ENCODE results near the gene UBASH3A. TPM values are rescaled to one million over a fixed set of nuclear protein-coding genes. Genes with fewer than 3 reads are reported as not detected.

UBASH3A gene
- total RNA-seq = 1 to 10 TPM in 1 of 10 donors, under 1 TPM in 2, not detected in 7; 0.15 to 1.3 (median 0.69) TPM
- polyA plus RNA-seq = under 1 TPM; 0.09 to 0.15 TPM
- long read RNA-seq, donor 1 = 0 reads
- long read RNA-seq, donor 2 = 0 reads
- long read RNA-seq, donor 3 = 0 reads

DNA sequence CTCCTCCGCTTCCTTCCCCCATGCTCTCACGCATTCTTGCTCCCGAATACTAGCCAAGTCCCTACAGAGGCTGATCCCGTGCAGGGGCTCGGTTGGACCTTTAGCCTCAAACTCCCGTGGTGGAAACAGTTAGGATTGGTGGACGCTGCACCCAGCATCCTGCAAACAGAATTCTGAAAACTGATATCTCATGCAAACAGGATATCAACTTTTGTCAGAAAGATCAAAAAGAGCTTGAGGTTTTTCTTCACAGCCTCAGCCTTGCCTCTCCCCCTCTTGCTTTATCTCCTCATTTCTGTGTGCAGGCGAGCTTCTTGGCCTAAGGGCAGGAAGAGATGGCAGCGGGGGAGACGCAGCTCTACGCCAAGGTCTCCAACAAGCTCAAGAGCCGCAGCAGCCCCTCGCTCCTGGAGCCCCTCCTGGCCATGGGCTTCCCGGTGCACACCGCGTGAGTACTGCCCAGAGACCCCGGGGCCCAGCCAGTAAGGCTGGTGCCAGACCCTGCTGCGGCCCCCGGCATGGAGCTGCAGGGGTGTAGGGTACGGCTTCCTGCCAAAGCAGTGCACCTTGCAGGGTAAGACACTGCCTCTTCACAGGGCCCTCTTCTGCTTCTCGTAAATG lies at the start of gene UBASH3A:
TSS of gene UBASH3A (plus strand) at position 292 of the 621 bp plus-strand sequence. CDS start at position 336, 44 bp downstream.
- no peaks in the 10 kb centered on the region for H3K4me1 ChIP-seq
- H3K4me3 ChIP-seq = peak within 1 kb of the TSS in 1 of 10 donors; percentile 47
- no peaks in the 10 kb centered on the region for H3K36me3 ChIP-seq
- intact Hi-C loops (cut with DNase I) = no loop called here
- TF ChIP-seq CTCF (IDR thresholded peaks at IDR 0.05) = no peak
- DNase-seq = no peak
- ATAC-seq = peak in 1 of 8 donors; percentile 7
- H3K27me3 ChIP-seq = peaks cover 0 to 14% (median 0%) of the 10 kb centered on the region in 7 donors
- H3K27ac ChIP-seq = peak within 1 kb of the TSS in 1 of 10 donors; percentile 77
- 68 to 74% methylated on average over 21 of the region's 21 CpGs for WGBS, 2 donors
- H3K9me3 ChIP-seq = peaks cover 0 to 20% (median 0%) of the 10 kb centered on the region in 11 donors

GRCh38 chr21:42356046-42356445 lies 47.7 kb upstream of the UBASH3A start:
- H3K27me3 ChIP-seq = peaks cover 0 to 11% (median 3%) of the 10 kb centered on the region in 7 donors

GRCh38 chr21:42356650-42357049 lies 47.1 kb upstream of the UBASH3A start:
- 43 to 63% methylated on average over 6 of the region's 6 CpGs for WGBS, 2 donors

More at GRCh38 chr21:42356046-42356445, 47.7 kb upstream of the UBASH3A start:
- no peak for ATAC-seq
- Histone ChIP-seq H3K27ac (no peak overlapping the region), H3K36me3 (no peaks in the 10 kb centered on the region), H3K4me1 (no peaks in the 10 kb centered on the region), H3K9me3 (peaks cover 0 to 43% (median 8%) of the 10 kb centered on the region in 11 donors), H3K4me3 (no peak overlapping the region)
- TF ChIP-seq CTCF (IDR thresholded peaks at IDR 0.05) = no peak
- intact Hi-C loops (cut with DNase I) = no loop called here
- DNase-seq = no peak
- WGBS, 2 donors = 87 to 90% methylated on average over 2 of the region's 2 CpGs

DNA sequence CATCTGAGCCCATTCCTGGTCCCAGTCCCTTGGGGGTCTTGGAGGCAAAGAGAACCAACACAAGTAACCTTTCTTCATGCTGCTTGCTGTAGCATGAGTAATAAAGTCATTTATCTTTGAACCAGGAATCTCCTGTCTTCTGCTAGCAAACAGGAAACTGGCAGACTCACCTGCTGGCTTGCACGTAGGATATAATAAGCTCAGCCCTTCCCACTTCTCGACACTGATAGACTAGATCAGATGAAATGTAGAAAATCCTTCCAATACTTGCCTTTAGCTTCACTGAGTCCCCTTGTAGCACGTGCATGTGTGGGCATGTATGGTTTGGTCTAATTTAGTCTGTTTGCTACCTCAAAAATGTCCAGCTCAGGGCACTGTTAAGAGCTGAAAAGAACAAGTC lies 46.4 kb upstream of the UBASH3A start:
- H3K27me3 ChIP-seq = peaks cover 0 to 12% (median 5%) of the 10 kb centered on the region in 7 donors
- ATAC-seq (no peak), DNase-seq (no peak)
- no peak overlapping the region for H3K4me3 ChIP-seq
- no peak for TF ChIP-seq CTCF (IDR thresholded peaks at IDR 0.05)
- peaks cover 0 to 43% (median 8%) of the 10 kb centered on the region in 11 donors for H3K9me3 ChIP-seq
- intact Hi-C loops (cut with DNase I) = no loop called here
- no peak overlapping the region for H3K27ac ChIP-seq
- WGBS, 2 donors = 62 to 63% methylated on average over 3 of the region's 3 CpGs
- no peaks in the 10 kb centered on the region for H3K36me3 ChIP-seq
- no peaks in the 10 kb centered on the region for H3K4me1 ChIP-seq

More at GRCh38 chr21:42356650-42357049, 47.1 kb upstream of the UBASH3A start:
- no peak for DNase-seq
- Histone ChIP-seq H3K36me3 (no peaks in the 10 kb centered on the region), H3K9me3 (peaks cover 0 to 43% (median 8%) of the 10 kb centered on the region in 11 donors), H3K27me3 (peaks cover 0 to 11% (median 3%) of the 10 kb centered on the region in 7 donors), H3K4me3 (no peak overlapping the region), H3K27ac (no peak overlapping the region), H3K4me1 (no peaks in the 10 kb centered on the region)
- no peak for ATAC-seq
- intact Hi-C loops (cut with DNase I) = no loop called here
- TF ChIP-seq CTCF (IDR thresholded peaks at IDR 0.05) = no peak
